Measurements from ENCODE around the gene TECPR2. TPM values are rescaled to one million over a fixed set of nuclear protein-coding genes. Genes with fewer than 3 reads are reported as not detected.
A peak's percentile ranks its signal among the peaks of the same experiment; 100 is the strongest.

Gene TECPR2
- total RNA-seq, 1 experiment from 2014 or later = 21.3 TPM

DNA sequence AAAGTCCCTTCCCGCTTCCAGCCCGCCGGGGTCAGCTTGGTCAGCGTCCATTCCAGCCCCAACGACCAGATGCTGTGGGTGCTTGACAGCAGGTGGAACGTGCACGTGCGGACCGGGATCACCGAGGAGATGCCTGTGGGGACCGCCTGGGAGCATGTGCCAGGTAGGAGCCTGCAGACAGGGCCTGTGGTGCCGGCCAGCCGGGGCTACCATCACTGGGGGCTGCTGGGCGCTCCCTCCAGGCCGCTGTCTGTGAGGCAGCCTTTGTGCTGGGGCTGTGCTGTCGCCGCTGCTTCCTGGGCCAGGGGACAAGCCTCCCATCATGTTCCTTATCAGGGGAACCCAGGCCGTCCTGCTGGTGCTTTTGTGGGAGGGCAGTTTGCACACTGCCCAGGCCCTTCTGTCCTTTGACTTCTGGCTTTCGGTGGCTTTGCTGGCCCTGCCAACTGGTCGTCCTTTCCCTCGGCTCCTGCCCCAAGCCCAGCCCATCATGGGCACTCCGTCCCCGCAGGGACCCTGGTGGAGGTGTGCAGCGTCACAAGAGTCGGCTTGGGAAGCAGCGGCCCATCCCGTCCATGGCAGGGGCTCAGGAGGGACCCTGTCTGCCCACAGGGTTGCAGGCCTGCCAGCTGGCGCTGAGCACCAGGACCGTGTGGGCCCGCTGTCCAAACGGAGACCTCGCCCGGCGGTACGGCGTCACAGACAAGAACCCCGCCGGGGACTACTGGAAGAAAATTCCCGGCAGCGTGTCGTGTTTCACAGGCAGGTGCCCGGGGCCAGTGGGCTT is 134.4 kb downstream of the TECPR2 start:
- Mint-ChIP-seq H3K4me1 (no peaks in the 10 kb centered on the region), H3K4me3 (no peak overlapping the region), H3K27me3 (ENCODE audit: low read depth) (no peaks in the 10 kb centered on the region), H3K27ac (peak overlapping the region; percentile 68; the same call in 1 of the 2 replicates), H3K36me3 (no peaks in the 10 kb centered on the region), H3K9me3 (no peaks in the 10 kb centered on the region)
- ChIA-PET POLR2A (no interaction called here), CTCF (interaction anchor here (0.6 to 3.5 kb wide), 6 partner anchors 11 to 276 kb away, joined by 3 to 64 read pairs (median 4); no protein-coding TSS in a partner anchor)
- ATAC-seq (no peak), DNase-seq (ENCODE audit: low spot score) (no peak)
- no peak for TF ChIP-seq ZNF121 (CRISPR knock-in tag; IDR thresholded peaks at IDR 0.05)
- TF ChIP-seq NFATC4 (CRISPR knock-in tag; IDR thresholded peaks at IDR 0.05) = no peak
- no peak for TF ChIP-seq RORB (CRISPR knock-in tag; IDR thresholded peaks at IDR 0.05)

DNA sequence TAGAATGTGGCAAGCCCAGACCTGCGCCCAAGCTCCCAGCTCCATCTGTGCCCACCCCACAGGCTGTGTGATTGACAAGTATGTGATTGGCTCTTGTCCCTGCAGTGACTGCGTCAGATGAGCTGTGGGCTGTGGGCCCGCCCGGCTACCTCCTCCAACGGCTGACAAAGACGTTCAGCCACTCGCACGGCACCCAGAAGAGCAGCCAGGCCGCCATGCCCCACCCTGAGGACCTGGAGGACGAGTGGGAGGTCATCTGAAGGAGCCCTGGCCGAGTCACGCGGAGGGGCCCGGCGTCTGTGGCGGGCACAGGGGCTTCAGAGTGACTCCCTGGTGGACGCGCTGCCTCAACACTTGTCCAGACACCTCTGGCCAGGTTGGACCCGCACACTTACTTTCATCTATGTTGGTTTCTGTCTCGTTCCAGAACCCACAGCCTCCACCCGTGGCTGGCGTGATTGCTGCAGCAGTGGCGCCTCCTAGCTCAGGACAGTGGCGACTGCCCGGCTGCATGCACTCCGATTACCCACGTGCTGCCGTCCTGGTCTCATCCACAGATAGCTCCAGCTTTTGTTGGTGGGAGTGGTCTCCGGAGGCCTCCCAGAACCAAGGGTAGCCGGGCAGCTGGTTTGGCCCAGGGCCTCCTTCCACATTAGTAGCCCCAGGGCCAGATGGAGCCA is 135.4 kb downstream of the TECPR2 start:
- no peak for TF ChIP-seq RORB (CRISPR knock-in tag; IDR thresholded peaks at IDR 0.05)
- TF ChIP-seq, protein P1, sequence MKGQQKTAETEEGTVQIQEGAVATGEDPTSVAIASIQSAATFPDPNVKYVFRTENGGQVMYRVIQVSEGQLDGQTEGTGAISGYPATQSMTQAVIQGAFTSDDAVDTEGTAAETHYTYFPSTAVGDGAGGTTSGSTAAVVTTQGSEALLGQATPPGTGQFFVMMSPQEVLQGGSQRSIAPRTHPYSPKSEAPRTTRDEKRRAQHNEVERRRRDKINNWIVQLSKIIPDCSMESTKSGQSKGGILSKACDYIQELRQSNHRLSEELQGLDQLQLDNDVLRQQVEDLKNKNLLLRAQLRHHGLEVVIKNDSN (CRISPR knock-in tag; IDR thresholded peaks at IDR 0.05) = peak; percentile 49; the same call in 1 of the 2 replicates
- TF ChIP-seq, protein P2, sequence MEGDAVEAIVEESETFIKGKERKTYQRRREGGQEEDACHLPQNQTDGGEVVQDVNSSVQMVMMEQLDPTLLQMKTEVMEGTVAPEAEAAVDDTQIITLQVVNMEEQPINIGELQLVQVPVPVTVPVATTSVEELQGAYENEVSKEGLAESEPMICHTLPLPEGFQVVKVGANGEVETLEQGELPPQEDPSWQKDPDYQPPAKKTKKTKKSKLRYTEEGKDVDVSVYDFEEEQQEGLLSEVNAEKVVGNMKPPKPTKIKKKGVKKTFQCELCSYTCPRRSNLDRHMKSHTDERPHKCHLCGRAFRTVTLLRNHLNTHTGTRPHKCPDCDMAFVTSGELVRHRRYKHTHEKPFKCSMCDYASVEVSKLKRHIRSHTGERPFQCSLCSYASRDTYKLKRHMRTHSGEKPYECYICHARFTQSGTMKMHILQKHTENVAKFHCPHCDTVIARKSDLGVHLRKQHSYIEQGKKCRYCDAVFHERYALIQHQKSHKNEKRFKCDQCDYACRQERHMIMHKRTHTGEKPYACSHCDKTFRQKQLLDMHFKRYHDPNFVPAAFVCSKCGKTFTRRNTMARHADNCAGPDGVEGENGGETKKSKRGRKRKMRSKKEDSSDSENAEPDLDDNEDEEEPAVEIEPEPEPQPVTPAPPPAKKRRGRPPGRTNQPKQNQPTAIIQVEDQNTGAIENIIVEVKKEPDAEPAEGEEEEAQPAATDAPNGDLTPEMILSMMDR (IDR thresholded peaks at IDR 0.05) = peak; percentile 45
- ATAC-seq (peak; percentile 74), DNase-seq (ENCODE audit: low spot score) (peak; percentile 68)
- ChIA-PET POLR2A (no interaction called here), CTCF (interaction anchor here (0.5 to 3.5 kb wide), 22 partner anchors 8 to 791 kb away, joined by 3 to 64 read pairs (median 4); partner anchors contain the start of gene ANKRD9)
- H3K27me3 Mint-ChIP-seq (ENCODE audit: low read depth) = no peaks in the 10 kb centered on the region
- no peaks in the 10 kb centered on the region for H3K4me1 Mint-ChIP-seq
- no peaks in the 10 kb centered on the region for H3K9me3 Mint-ChIP-seq
- no peak overlapping the region for H3K4me3 Mint-ChIP-seq
- H3K27ac Mint-ChIP-seq = peak overlapping the region; percentile 49; the same call in 1 of the 2 replicates
- H3K36me3 Mint-ChIP-seq = no peaks in the 10 kb centered on the region

GRCh38 chr14:102498678-102499265 is 136.0 kb downstream of the TECPR2 start:
- Mint-ChIP-seq H3K4me1 (no peaks in the 10 kb centered on the region), H3K27me3 (ENCODE audit: low read depth) (no peaks in the 10 kb centered on the region)

More at GRCh38 chr14:102498678-102499265, 136.0 kb downstream of the TECPR2 start:
- no peak for TF ChIP-seq JAZF1 (CRISPR knock-in tag; IDR thresholded peaks at IDR 0.05)
- TF ChIP-seq, protein P3, sequence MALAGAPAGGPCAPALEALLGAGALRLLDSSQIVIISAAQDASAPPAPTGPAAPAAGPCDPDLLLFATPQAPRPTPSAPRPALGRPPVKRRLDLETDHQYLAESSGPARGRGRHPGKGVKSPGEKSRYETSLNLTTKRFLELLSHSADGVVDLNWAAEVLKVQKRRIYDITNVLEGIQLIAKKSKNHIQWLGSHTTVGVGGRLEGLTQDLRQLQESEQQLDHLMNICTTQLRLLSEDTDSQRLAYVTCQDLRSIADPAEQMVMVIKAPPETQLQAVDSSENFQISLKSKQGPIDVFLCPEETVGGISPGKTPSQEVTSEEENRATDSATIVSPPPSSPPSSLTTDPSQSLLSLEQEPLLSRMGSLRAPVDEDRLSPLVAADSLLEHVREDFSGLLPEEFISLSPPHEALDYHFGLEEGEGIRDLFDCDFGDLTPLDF (CRISPR knock-in tag; IDR thresholded peaks at IDR 0.05) = no peak
- TF ChIP-seq, protein P1 (CRISPR knock-in tag; IDR thresholded peaks at IDR 0.05) = no peak
- no peak for TF ChIP-seq ZNF396 (CRISPR knock-in tag; IDR thresholded peaks at IDR 0.05; ENCODE audit: borderline replicate concordance)
- TF ChIP-seq, protein P4, sequence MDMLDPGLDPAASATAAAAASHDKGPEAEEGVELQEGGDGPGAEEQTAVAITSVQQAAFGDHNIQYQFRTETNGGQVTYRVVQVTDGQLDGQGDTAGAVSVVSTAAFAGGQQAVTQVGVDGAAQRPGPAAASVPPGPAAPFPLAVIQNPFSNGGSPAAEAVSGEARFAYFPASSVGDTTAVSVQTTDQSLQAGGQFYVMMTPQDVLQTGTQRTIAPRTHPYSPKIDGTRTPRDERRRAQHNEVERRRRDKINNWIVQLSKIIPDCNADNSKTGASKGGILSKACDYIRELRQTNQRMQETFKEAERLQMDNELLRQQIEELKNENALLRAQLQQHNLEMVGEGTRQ (CRISPR knock-in tag; IDR thresholded peaks at IDR 0.05) = no peak
- TF ChIP-seq ZSCAN18 (CRISPR knock-in tag; IDR thresholded peaks at IDR 0.05) = no peak
- TF ChIP-seq, protein P5, sequence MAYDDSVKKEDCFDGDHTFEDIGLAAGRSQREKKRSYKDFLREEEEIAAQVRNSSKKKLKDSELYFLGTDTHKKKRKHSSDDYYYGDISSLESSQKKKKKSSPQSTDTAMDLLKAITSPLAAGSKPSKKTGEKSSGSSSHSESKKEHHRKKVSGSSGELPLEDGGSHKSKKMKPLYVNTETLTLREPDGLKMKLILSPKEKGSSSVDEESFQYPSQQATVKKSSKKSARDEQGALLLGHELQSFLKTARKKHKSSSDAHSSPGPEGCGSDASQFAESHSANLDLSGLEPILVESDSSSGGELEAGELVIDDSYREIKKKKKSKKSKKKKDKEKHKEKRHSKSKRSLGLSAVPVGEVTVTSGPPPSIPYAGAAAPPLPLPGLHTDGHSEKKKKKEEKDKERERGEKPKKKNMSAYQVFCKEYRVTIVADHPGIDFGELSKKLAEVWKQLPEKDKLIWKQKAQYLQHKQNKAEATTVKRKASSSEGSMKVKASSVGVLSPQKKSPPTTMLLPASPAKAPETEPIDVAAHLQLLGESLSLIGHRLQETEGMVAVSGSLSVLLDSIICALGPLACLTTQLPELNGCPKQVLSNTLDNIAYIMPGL (CRISPR knock-in tag; IDR thresholded peaks at IDR 0.05) = no peak
- no peak for TF ChIP-seq NFATC4 (CRISPR knock-in tag; IDR thresholded peaks at IDR 0.05)
- Mint-ChIP-seq H3K9me3 (no peaks in the 10 kb centered on the region), H3K4me3 (no peak overlapping the region), H3K27ac (peak overlapping the region; percentile 82), H3K36me3 (no peaks in the 10 kb centered on the region)
- no peak for DNase-seq (ENCODE audit: low spot score)
- POLR2A ChIA-PET = no interaction called here
- no peak for ATAC-seq
- CTCF ChIA-PET = interaction anchor here (0.5 to 3.5 kb wide), 19 partner anchors 8 to 792 kb away, joined by 3 to 64 read pairs (median 4); partner anchors contain the start of gene ANKRD9
